B cell (primary cell): Measurements from ENCODE around the gene TMEM260. TPM values are rescaled to one million over a fixed set of nuclear protein-coding genes. Genes with fewer than 3 reads are reported as not detected.

ENCODE experiments used
- ATAC-seq: fragments of 200-7000 bp; cut with Tn5 transposase; one replicate; pipeline ENCODE4 v1.10.0; 2021; ENCODE audit warnings: low read depth, mild to moderate bottlenecking, moderate number of reproducible peaks, moderate library complexity
- CTCF ChIA-PET: fragments of 350-600 bp; sonication (Branson Sonifier 250); formaldehyde crosslinking; loops from one replicate; lab custom pipeline; 2021; ENCODE audit warnings: antibody characterized with exemption, inconsistent platforms; lab: Charles Lee
- POLR2A ChIA-PET: fragments of 350-600 bp; sonication (Branson Sonifier 250); formaldehyde crosslinking; loops from one replicate; lab custom pipeline; 2021; ENCODE audit warnings: antibody characterized with exemption; lab: Charles Lee
- DNase-seq: peaks from one replicate; pipeline ENCODE4 v3.0.0; 2013
- H2AFZ ChIP-seq: 2 replicates; pipeline ENCODE4 v1.6.1; 2012; ENCODE audit warnings: mild to moderate bottlenecking, low read depth, low read length; ENCODE audit not compliant: insufficient read depth, poor library complexity, severe bottlenecking
- H3K27ac ChIP-seq, 2 donors: 1 replicate in 1 of 2; 2 replicates in 1 of 2; pipeline ENCODE4 v1.5.1; 2012 to 2013; ENCODE audit warnings: low read length in 2 of 2, mild to moderate bottlenecking in 2 of 2, moderate library complexity in 1 of 2
- H3K27me3 ChIP-seq, 4 experiments: fragments of 200-600 bp in 1 of 4; sonication (generic) in 1 of 4; replicated peaks in 1 of 4; 1 replicate in 2 of 4; 2 replicates in 2 of 4; pipeline versions ENCODE4 v1.6.1 to v1.7.0; 2013 to 2016; ENCODE audit warnings: low read length in 3 of 4, mild to moderate bottlenecking in 2 of 4, mixed read lengths in 1 of 4, moderate library complexity in 1 of 4; ENCODE audit not compliant: insufficient read depth in 4 of 4, control insufficient read depth in 3 of 4; ENCODE audit errors: control extremely low read depth in 1 of 4
- H3K36me3 ChIP-seq, 2 experiments: replicated peaks in 1 of 2; 1 replicate in 1 of 2; 2 replicates in 1 of 2; pipeline versions ENCODE4 v1.6.1 to v1.7.1; 2013; ENCODE audit warnings: low read length in 1 of 2; ENCODE audit not compliant: insufficient read depth in 2 of 2, control insufficient read depth in 1 of 2; ENCODE audit errors: control extremely low read depth in 1 of 2, extremely low read depth in 1 of 2
- H3K4me1 ChIP-seq, 2 donors: fragments of 200-600 bp in 1 of 2; sonication (generic) in 1 of 2; 1 replicate in 1 of 2; 2 replicates in 1 of 2; pipeline versions ENCODE4 v1.5.1 to v1.6.1; 2013 to 2017; ENCODE audit warnings: low read length in 2 of 2; ENCODE audit not compliant: control insufficient read depth in 2 of 2, insufficient read depth in 2 of 2
- H3K4me2 ChIP-seq: replicated peaks from 2 replicates; pipeline ENCODE3; 2012; ENCODE audit warnings: mild to moderate bottlenecking, low read depth, low read length; ENCODE audit not compliant: poor library complexity, severe bottlenecking
- H3K4me3 ChIP-seq, 5 experiments: fragments of 200-600 bp in 1 of 5; sonication (generic) in 1 of 5; 1 replicate in 3 of 5; 2 replicates in 2 of 5; pipeline versions ENCODE4 v1.5.1 to v1.7.0; 2011 to 2016; ENCODE audit warnings: low read length in 4 of 5, mild to moderate bottlenecking in 4 of 5, low read depth in 2 of 5, control low read depth in 1 of 5, moderate library complexity in 1 of 5; ENCODE audit not compliant: insufficient read depth in 1 of 5; ENCODE audit errors: control extremely low read depth in 1 of 5, extremely low read depth in 1 of 5
- H3K79me2 ChIP-seq: fragments of 200-600 bp; sonication (generic); one replicate; pipeline ENCODE4 v1.6.0; 2016; ENCODE audit warnings: low read length; ENCODE audit not compliant: control insufficient read depth, insufficient read depth
- H3K9ac ChIP-seq: fragments of 200-600 bp; sonication (generic); 2 replicates; pipeline ENCODE4 v1.6.1; 2017; ENCODE audit warnings: mild to moderate bottlenecking, low read length, moderate library complexity
- H3K9me3 ChIP-seq, 3 donors: one replicate each; pipeline versions ENCODE4 v1.6.1 to v1.7.1; 2013; ENCODE audit warnings: low read length in 2 of 3; ENCODE audit not compliant: control insufficient read depth in 2 of 3, insufficient read depth in 1 of 3; ENCODE audit errors: control extremely low read depth in 1 of 3
- H4K20me1 ChIP-seq: 2 replicates; pipeline ENCODE4 v1.6.0; 2012; ENCODE audit warnings: mild to moderate bottlenecking, low read length; ENCODE audit not compliant: insufficient read depth, control insufficient read depth, poor library complexity, severe bottlenecking
- H3K27ac Mint-ChIP-seq: one replicate; pipeline ENCODE4 v1.8.0; 2021; ENCODE audit warnings: mixed read lengths
- H3K27me3 Mint-ChIP-seq: one replicate; pipeline ENCODE4 v1.8.0; 2021; ENCODE audit warnings: mixed read lengths
- H3K4me1 Mint-ChIP-seq: one replicate; pipeline ENCODE4 v1.8.0; 2021; ENCODE audit warnings: mixed read lengths
- H3K4me3 Mint-ChIP-seq: one replicate; pipeline ENCODE4 v1.8.0; 2021; ENCODE audit warnings: mixed read lengths
- H3K9me3 Mint-ChIP-seq: one replicate; pipeline ENCODE4 v1.8.0; 2022; ENCODE audit warnings: mixed read lengths; ENCODE audit not compliant: insufficient read depth
- EZH2 ChIP-seq: IDR thresholded peaks from 2 replicates; pipeline ENCODE4 v1.6.1; 2012; ENCODE audit warnings: borderline replicate concordance, low read depth, mild to moderate bottlenecking, moderate library complexity, low read length; ENCODE audit not compliant: insufficient read depth, poor library complexity, severe bottlenecking
- WGBS: methylation state at CpG from one replicate; pipeline ENCODE4 v1.1.5; 2013; ENCODE audit warnings: missing lambda C conversion rate; ENCODE audit not compliant: insufficient coverage; 5-methylcytosine and 5-hydroxymethylcytosine counted together
- intact Hi-C: fragments of 100-400 bp; cut with micrococcal nuclease; formaldehyde crosslinking; loops from one replicate; pipeline ENCODE4 v1.10.0; 2022
- polyA plus RNA-seq: library from polyadenylated mRNA; depleted of rRNA; stranded (reverse); fragments of >200 nt; gene quantifications from 2 replicates; pipeline ENCODE4 v1.2.3, GENCODE V29; 2012
- total RNA-seq, 2 donors: library from RNA; stranded (reverse); fragments of 120-200 nt in 1 of 2; gene quantifications; 1 replicate in 1 of 2; 2 replicates in 1 of 2; pipeline versions ENCODE4 v1.2.3 to v1.2.4, GENCODE V29; 2013 to 2022
- TF ChIP-seq, protein P1 (sequence below): fragments of 200-600 bp; IDR thresholded peaks from one replicate; pipeline ENCODE4 v1.8.0; 2022; ENCODE audit warnings: antibody characterized with exemption, mild to moderate bottlenecking

The TMEM260 gene
- total and polyA plus RNA-seq, 2 donors (not counting 1 experiment from before 2014, with no cell fraction given) = 14.2 to 33.9 TPM

DNA sequence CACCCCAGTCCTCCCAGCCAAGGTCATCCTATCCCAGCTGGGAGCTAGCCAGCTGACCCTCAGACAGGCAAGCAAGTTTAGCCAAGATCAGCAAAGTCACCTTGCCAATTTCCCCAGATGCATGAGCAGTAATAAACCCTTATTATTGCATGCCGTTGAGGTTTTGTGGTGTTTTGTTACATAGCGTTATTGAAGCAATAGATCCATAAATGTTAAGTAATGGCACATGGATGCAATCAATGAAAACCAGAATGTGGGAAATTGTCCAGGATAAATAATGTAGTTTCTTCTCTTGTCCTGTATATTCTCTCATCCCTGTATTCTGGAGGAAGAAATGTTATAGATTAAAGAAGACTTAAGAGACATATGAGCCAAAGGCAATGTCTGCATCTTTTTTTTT is 18.0 kb upstream of the TMEM260 start:
- Histone ChIP-seq H3K79me2 (no peaks in the 10 kb centered on the region), H3K27me3 (peaks cover 0 to 9% (median 2%) of the 10 kb centered on the region in 4 experiments), H3K27ac (no peak overlapping the region), H3K9me3 (peaks cover 0 to 4% (median 0%) of the 10 kb centered on the region in 3 donors), H3K4me2 (no peak overlapping the region), H4K20me1 (no peaks in the 10 kb centered on the region), H3K4me1 (no peaks in the 10 kb centered on the region), H2AFZ (no peak overlapping the region), H3K9ac (no peak overlapping the region), H3K4me3 (no peak overlapping the region), H3K36me3 (no peaks in the 10 kb centered on the region)
- DNase-seq (no peak), ATAC-seq (no peak)
- WGBS = no CpG with 5 or more reads among the region's 2 CpGs
- Mint-ChIP-seq H3K4me1 (no peaks in the 10 kb centered on the region), H3K9me3 (peaks cover 2% of the 10 kb centered on the region), H3K27ac (no peak overlapping the region), H3K4me3 (no peak overlapping the region), H3K27me3 (peaks cover 24% of the 10 kb centered on the region)
- no peak for TF ChIP-seq EZH2
- TF ChIP-seq, protein P1, sequence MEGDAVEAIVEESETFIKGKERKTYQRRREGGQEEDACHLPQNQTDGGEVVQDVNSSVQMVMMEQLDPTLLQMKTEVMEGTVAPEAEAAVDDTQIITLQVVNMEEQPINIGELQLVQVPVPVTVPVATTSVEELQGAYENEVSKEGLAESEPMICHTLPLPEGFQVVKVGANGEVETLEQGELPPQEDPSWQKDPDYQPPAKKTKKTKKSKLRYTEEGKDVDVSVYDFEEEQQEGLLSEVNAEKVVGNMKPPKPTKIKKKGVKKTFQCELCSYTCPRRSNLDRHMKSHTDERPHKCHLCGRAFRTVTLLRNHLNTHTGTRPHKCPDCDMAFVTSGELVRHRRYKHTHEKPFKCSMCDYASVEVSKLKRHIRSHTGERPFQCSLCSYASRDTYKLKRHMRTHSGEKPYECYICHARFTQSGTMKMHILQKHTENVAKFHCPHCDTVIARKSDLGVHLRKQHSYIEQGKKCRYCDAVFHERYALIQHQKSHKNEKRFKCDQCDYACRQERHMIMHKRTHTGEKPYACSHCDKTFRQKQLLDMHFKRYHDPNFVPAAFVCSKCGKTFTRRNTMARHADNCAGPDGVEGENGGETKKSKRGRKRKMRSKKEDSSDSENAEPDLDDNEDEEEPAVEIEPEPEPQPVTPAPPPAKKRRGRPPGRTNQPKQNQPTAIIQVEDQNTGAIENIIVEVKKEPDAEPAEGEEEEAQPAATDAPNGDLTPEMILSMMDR = no peak
- POLR2A ChIA-PET = no interaction called here
- CTCF ChIA-PET = no interaction called here
- intact Hi-C loops = no loop called here

DNA sequence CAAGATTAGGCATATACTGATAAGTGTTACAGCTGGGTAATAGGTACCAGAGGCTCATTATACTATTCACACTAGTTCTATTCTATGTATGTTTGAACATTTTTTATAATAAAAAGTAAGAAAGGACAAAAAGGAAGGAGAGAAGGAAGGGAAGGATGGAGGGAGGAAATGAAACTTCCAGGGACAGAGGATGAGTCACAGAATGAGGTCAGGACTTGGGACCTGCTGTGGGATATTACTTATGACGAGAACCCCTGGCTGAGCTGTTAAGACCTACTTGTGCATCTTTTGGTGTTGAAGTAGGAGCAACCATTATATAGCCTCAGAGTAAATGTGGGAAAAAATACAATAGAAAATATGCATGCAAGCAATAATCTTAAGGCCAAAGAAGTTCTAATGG is 16.7 kb upstream of the TMEM260 start:
- no peak overlapping the region for H3K9ac ChIP-seq
- H3K9me3 ChIP-seq = peaks cover 0 to 4% (median 0%) of the 10 kb centered on the region in 3 donors
- peaks cover 18% of the 10 kb centered on the region for H3K27me3 Mint-ChIP-seq
- WGBS = 75% methylated on average over 1 of the region's 1 CpG
- H3K9me3 Mint-ChIP-seq = peaks cover 2% of the 10 kb centered on the region
- no peak for DNase-seq
- H3K4me3 ChIP-seq = no peak overlapping the region
- H3K79me2 ChIP-seq = no peaks in the 10 kb centered on the region
- no peak for TF ChIP-seq EZH2
- TF ChIP-seq, protein P1 = no peak
- no peak for ATAC-seq
- H4K20me1 ChIP-seq = no peaks in the 10 kb centered on the region
- H2AFZ ChIP-seq = no peak overlapping the region
- peaks cover 0 to 3% (median under 1%) of the 10 kb centered on the region in 4 experiments for H3K27me3 ChIP-seq
- no peak overlapping the region for H3K4me2 ChIP-seq
- no peaks in the 10 kb centered on the region for H3K4me1 ChIP-seq
- H3K27ac ChIP-seq = no peak overlapping the region
- H3K36me3 ChIP-seq = no peaks in the 10 kb centered on the region
- H3K27ac Mint-ChIP-seq = no peak overlapping the region
- intact Hi-C loops = no loop called here
- no peaks in the 10 kb centered on the region for H3K4me1 Mint-ChIP-seq
- ChIA-PET POLR2A (no interaction called here), CTCF (no interaction called here)
- H3K4me3 Mint-ChIP-seq = no peak overlapping the region
